Prostate gland (tissue), 2 donors: Measurements from ENCODE around the gene LHFPL3.

Experiments
- POLR2A ChIP-seq: fragments of 450-650 bp; IDR thresholded peaks from one replicate; pipeline ENCODE4 v1.6.1; 2016; ENCODE audit warnings: antibody characterized with exemption, mild to moderate bottlenecking
- POLR2AphosphoS5 ChIP-seq: sonication (generic); formaldehyde crosslinking; IDR thresholded peaks from one replicate; pipeline ENCODE4 v1.6.1; 2017; ENCODE audit warnings: antibody characterized with exemption
- TF ChIP-seq, protein P1 (sequence below), 4 experiments: fragments of 200-600 bp in 2 of 4; fragments of 450-650 bp in 2 of 4; sonication (generic) in 2 of 4; IDR thresholded peaks; 1 replicate in 3 of 4; 2 replicates in 1 of 4; pipeline ENCODE4 v1.5.1; 2016 to 2019; ENCODE audit warnings: antibody characterized with exemption in 4 of 4, mild to moderate bottlenecking in 2 of 4, moderate library complexity in 2 of 4

DNA sequence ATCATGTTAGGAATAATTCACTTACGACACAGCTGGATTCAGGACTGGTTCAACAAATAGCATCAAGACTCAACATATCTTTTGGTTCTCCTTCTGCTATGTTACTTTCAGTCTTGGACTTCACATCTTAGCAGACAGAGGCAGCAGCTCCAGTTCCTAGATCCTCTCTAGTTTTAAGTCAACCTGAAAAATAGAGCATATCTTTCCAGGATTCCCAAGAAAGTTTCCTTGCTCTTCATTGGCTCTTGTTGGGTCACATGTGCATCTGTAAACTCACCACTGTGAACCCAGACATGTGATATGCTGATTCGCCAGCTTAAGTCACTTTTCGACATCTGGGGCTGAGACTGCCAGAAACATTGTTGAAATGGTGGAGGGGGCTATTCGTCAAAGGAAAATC is 475.5 kb downstream of the LHFPL3 start:
- TF ChIP-seq, protein P1, sequence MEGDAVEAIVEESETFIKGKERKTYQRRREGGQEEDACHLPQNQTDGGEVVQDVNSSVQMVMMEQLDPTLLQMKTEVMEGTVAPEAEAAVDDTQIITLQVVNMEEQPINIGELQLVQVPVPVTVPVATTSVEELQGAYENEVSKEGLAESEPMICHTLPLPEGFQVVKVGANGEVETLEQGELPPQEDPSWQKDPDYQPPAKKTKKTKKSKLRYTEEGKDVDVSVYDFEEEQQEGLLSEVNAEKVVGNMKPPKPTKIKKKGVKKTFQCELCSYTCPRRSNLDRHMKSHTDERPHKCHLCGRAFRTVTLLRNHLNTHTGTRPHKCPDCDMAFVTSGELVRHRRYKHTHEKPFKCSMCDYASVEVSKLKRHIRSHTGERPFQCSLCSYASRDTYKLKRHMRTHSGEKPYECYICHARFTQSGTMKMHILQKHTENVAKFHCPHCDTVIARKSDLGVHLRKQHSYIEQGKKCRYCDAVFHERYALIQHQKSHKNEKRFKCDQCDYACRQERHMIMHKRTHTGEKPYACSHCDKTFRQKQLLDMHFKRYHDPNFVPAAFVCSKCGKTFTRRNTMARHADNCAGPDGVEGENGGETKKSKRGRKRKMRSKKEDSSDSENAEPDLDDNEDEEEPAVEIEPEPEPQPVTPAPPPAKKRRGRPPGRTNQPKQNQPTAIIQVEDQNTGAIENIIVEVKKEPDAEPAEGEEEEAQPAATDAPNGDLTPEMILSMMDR (IDR thresholded peaks at IDR 0.05) = no peak
- no peak for TF ChIP-seq POLR2A
- no peak for TF ChIP-seq POLR2AphosphoS5
